ENCODE results near the gene MAG. TPM values are rescaled to one million over a fixed set of nuclear protein-coding genes. Genes with fewer than 3 reads are reported as not detected.

MAG gene
- total and polyA plus RNA-seq, 2 of the 13 experiments (the other 11 are each of a cell fraction or from before 2014, with no cell fraction given) = 0.20 to 1.3 TPM

- POLR2A ChIA-PET = interaction anchor here (1.0 kb wide), 1 partner anchor 80 kb away, joined by 3 read pairs; no protein-coding TSS in a partner anchor
- no peak overlapping the region for H3K27ac ChIP-seq (ENCODE audit: extremely low read length, insufficient read depth, low read length)
- no peaks in the 10 kb centered on the region for H3K9me3 ChIP-seq (ENCODE audit: low read length)
- no TSS peak for BruUV-seq (replicated peaks)
- TF ChIP-seq JUNB (CRISPR knock-in tag; IDR thresholded peaks at IDR 0.05; ENCODE audit: borderline replicate concordance) (no peak), ZBED4 (CRISPR knock-in tag; IDR thresholded peaks at IDR 0.05; ENCODE audit: borderline replicate concordance) (no peak), ZNF430 (CRISPR knock-in tag; IDR thresholded peaks at IDR 0.05) (no peak), CENPT (CRISPR knock-in tag; IDR thresholded peaks at IDR 0.05; ENCODE audit: low read depth) (no peak), ZNF30 (CRISPR knock-in tag; IDR thresholded peaks at IDR 0.05) (no peak), HOXA3 (CRISPR knock-in tag; IDR thresholded peaks at IDR 0.05) (no peak), ZMYM3 (CRISPR knock-in tag; IDR thresholded peaks at IDR 0.05) (no peak), SRSF4 (IDR thresholded peaks at IDR 0.05; ENCODE audit: low read depth, low read length, poor library complexity, severe bottlenecking) (no peak), GABPB1 (CRISPR knock-in tag; IDR thresholded peaks at IDR 0.05) (no peak), ZFP91 (CRISPR knock-in tag; IDR thresholded peaks at IDR 0.05; ENCODE audit: borderline replicate concordance) (no peak)
- TF ChIP-seq, protein P1, sequence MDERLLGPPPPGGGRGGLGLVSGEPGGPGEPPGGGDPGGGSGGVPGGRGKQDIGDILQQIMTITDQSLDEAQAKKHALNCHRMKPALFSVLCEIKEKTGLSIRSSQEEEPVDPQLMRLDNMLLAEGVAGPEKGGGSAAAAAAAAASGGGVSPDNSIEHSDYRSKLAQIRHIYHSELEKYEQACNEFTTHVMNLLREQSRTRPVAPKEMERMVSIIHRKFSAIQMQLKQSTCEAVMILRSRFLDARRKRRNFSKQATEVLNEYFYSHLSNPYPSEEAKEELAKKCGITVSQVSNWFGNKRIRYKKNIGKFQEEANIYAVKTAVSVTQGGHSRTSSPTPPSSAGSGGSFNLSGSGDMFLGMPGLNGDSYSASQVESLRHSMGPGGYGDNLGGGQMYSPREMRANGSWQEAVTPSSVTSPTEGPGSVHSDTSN (CRISPR knock-in tag; IDR thresholded peaks at IDR 0.05) = no peak
- H3K36me3 ChIP-seq (replicated peaks in 1 of 2; ENCODE audit: control insufficient read depth in 1 of 2, insufficient read depth in 2 of 2, low read length in 2 of 2) = peaks cover 26 to 47% of the 10 kb centered on the region in 2 experiments
- intact Hi-C loops (cut with micrococcal nuclease; ENCODE audit: unreplicated experiment) = no loop called here
- H3K4me2 ChIP-seq (ENCODE audit: low read depth, low read length) = no peak overlapping the region
- H3K4me3 ChIP-seq (replicated peaks in 1 of 3; ENCODE audit: insufficient read depth in 1 of 3, low read depth in 2 of 3, low read length in 3 of 3) = no peak overlapping the region
- CTCF ChIA-PET (ENCODE audit: low intra/inter-chr PET ratio, low total read pairs) = no interaction called here
- no peaks in the 10 kb centered on the region for H3K27me3 ChIP-seq (ENCODE audit: control insufficient read depth in 1 of 2, insufficient read depth in 2 of 2, low read length in 2 of 2)
- no peak for FAIRE-seq
- no peaks in the 10 kb centered on the region for H4K20me1 ChIP-seq (ENCODE audit: insufficient read depth, low read length)
- H3K9ac ChIP-seq (ENCODE audit: insufficient read depth, low read depth, low read length) = no peak overlapping the region
- no peak overlapping the region for H2AFZ ChIP-seq (ENCODE audit: low read length)
- peaks cover 7% of the 10 kb centered on the region for H3K79me2 ChIP-seq (ENCODE audit: insufficient read depth, low read length)
- in situ Hi-C loops (cut with HindIII; ENCODE audit: extremely low pct_ligation_motif_present, low pct_unique_long_range_greater_than_20kb) = no loop called here
- DNase-seq (ENCODE audit: low spot score) = no peak
- H3K4me1 ChIP-seq (ENCODE audit: insufficient read depth, low read length) = peaks cover 12% of the 10 kb centered on the region
- WGBS (ENCODE audit: low lambda C conversion rate) = 91% methylated on average over 7 of the region's 10 CpGs
- ATAC-seq = no peak
These were observed 18.9 kb upstream of the MAG start for GRCh38 chr19:35272954-35273649.
